ENCODE results near the gene COL15A1.

DNA sequence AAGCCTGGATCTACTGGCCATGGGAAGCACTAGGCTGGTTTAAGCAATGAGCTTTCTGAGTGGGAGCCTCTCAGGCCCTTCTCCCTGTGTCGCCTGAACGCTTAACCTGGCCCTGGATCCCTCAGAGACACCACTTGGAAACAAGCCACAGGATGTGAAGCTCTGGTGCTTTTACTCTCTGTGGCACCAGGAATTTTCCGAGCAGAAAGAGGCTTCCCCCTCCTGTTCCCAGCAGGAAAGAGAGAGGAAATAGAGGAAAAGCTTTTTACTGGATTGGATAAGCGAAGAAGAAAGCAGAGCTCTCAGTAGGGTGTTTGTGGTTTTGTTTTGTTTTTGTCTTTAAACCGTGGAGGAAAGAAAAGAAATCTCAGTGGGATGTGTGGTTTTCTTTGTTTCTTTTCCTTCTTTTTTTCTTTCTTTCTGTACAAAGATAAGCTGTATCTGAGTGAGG is 34.5 kb downstream of the COL15A1 start:
- TF ChIP-seq POLR2A (IDR thresholded peaks at IDR 0.05) (no peak), CTCF (IDR thresholded peaks at IDR 0.05) (no peak)

Measured in Peyer's patch (tissue), 4 donors.